K562 treated with DMSO at 1 percent for 48 hours (cell line): ENCODE measurements around the gene CTTNBP2NL. TPM values are rescaled to one million over a fixed set of nuclear protein-coding genes. Genes with fewer than 3 reads are reported as not detected.

Experiments
- total RNA-seq: library from RNA; unstranded; fragments of 300-600 nt; gene quantifications from 2 replicates; pipeline ENCODE4 v1.2.3, GENCODE V29; 2022; ENCODE audit warnings: low replicate concordance; ENCODE audit errors: extremely low read depth

CTTNBP2NL gene
- total RNA-seq = not detected in 2 replicates

GRCh38 chr1:112395821-112396652, at the start of gene CTTNBP2NL:
Gene CTTNBP2NL (plus strand): TSS chr1:112396214. CDS start chr1:112416166, 19,952 bp downstream.

GRCh38 chr1:112508278-112509004, 112.4 kb downstream of the CTTNBP2NL start, which contains the start of gene WNT2B:
Gene WNT2B (plus strand): TSS chr1:112508965. CDS start chr1:112509263, 298 bp downstream.

Other genes starting within 250 kb of the CTTNBP2NL start
- not detected in 2 replicates for gene WNT2B, start 112.8 kb downstream of the CTTNBP2NL start, total RNA-seq
- gene ST7L, start 222.9 kb downstream of the CTTNBP2NL start, total RNA-seq = not detected in 2 replicates
- not detected in 2 replicates for gene CAPZA1, start 223.6 kb downstream of the CTTNBP2NL start, total RNA-seq